DND-41 (cell line): ENCODE data around the gene MTMR4.

Experiments used
- CTCF ChIP-seq: IDR thresholded peaks from 2 replicates; pipeline ENCODE4 v1.5.1; 2012; ENCODE audit warnings: borderline replicate concordance, low read length, moderate library complexity, mild to moderate bottlenecking; ENCODE audit not compliant: poor library complexity, severe bottlenecking; ENCODE audit errors: extremely low read depth
- EZH2 ChIP-seq: IDR thresholded peaks from 3 replicates; pipeline ENCODE4 v1.6.1; 2012; ENCODE audit warnings: borderline replicate concordance, low read depth, mild to moderate bottlenecking, moderate library complexity, low read length, inconsistent platforms; ENCODE audit not compliant: severe bottlenecking

DNA sequence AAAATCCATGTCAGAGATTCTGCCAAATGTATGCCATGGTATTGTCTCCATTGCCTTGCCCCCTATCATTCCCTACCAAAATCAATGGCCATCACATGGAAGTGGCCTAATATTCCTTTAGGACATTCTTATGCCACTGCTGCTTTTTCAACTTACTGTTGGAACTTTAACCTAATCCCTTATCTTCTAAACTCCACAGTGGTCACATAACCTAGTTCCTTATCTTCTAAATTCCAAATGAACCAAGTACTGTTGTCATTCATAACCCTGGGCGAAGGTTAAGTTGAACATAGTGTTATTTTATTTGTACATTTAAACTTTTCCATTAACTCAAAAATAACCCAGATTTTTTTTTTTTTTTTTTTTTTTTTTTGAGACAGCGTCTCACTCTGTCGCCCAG, 29.8 kb downstream of the MTMR4 start:
- no peak for TF ChIP-seq CTCF
- TF ChIP-seq EZH2 = no peak
